HG02642 (cell line): ENCODE data around the gene PLCB1.

Experiments used
- ATAC-seq: cut with Tn5 transposase; IDR thresholded peaks from one replicate; pipeline ENCODE4 v1.9.1; 2021; ENCODE audit warnings: mild to moderate bottlenecking; ENCODE audit not compliant: unreplicated experiment, poor library complexity

The PLCB1 gene

DNA sequence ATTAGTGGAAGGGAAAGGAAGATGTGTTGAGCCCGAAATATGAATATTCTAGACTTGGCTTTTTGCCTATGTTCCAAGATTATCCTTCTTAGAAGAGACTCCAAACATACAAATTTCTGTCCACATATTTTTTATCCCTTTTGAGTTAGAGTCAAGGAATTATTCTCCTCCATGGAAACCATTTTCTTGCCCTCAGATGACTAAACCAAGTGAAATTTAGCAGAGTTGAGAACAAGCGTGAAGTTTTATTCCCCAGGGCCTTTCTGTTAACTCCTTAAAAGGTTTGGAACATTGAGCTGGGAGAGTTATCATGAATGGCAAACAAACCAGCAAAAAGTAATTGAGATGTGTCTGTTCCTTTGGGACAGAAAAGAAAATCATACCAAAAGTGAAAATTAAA, 650.7 kb downstream of the PLCB1 start:
- ATAC-seq = no peak

DNA sequence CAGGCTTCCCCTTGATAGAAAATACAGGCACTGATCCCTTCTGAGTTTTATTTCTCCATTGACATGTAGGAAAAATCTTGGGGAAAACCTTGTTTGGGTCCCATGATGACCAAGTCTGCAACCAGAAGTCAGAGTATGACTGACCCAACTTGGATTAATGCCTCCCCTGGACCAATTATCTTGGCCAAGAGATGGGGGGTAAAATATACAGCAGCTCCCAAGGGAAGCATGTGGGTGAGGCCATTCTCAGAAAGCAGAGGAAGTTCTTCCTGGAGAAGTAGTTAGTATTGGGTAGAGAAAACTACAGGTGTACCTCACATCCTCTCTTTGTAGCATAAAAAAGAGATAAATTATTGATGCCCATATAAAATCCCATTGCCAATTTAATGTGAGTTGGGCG, 651.7 kb downstream of the PLCB1 start:
- no peak for ATAC-seq

DNA sequence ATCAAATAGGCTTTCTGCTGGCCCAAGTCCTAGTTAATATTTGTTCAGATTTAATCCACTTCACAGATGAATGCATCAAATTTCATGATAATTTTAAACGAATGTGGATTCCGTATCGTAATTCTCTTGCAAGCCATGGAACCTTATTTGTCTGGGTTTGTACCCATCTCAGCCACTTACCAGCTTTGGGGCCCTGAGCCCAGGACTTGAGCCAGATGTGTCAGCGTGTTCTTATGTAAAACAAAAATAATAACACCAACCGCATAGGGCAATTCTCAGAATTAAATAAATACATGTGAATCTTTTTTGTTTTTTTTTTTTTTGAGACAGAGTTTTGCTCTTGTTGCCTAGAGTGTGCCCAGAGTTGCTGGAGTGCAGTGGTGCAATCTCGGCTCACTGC, 654.3 kb downstream of the PLCB1 start:
- no peak for ATAC-seq

DNA sequence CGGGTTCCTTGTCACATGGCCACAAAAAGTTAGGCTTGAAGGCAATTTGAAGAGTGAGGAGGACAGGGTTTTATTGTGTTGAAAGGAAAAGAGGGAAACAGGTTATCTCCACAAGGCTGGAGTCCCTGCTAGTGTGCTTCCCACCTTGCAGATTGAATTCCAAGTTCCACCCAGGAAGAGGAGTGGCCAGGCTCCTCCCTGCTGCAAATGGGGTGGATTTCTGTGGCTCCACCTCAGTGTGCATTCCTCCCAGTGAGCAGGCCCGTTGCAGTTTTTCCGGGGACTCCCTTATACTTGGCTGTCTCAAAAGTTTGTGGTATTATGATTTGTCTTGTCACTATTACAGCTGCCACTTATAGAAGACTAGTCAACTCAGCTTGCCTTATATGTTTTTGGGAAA, 655.0 kb downstream of the PLCB1 start:
- ATAC-seq = no peak

DNA sequence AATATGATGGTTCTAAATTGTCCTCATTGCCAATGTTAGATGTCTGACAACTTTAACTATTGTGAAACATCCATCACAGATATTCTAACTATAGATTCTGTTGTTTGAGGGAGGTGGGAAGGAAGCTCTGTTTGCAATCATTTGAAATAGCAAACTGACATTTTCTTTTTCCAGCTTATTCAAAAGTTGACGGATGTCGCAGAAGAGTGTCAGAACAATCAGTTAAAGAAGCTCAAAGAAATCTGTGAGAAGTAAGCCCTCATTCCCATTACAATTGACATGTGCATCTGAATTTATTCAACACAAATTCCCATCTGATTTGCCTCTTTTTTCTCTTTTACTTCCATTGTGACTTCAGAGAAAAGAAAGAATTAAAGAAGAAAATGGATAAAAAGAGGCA, 656.2 kb downstream of the PLCB1 start:
- no peak for ATAC-seq

DNA sequence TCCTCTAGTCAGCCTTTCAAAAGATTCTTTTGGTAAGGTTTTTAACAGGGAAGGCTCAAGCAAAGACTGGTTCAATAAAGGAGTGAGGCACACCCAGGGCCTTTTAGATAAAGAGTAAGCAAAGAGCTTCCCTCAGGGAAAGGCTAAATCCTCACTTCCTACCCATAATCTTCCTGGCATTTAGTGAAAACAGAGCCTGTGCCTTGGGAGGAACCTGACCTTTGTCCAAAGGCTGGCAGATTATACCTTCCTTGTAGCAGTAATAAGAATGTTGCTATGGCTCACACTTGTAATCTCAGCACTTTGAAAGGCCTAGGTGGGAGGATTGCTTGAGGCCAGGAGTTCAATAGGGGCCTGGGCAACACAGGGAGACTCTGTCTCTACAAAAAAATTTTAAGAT, 656.8 kb downstream of the PLCB1 start:
- no peak for ATAC-seq

DNA sequence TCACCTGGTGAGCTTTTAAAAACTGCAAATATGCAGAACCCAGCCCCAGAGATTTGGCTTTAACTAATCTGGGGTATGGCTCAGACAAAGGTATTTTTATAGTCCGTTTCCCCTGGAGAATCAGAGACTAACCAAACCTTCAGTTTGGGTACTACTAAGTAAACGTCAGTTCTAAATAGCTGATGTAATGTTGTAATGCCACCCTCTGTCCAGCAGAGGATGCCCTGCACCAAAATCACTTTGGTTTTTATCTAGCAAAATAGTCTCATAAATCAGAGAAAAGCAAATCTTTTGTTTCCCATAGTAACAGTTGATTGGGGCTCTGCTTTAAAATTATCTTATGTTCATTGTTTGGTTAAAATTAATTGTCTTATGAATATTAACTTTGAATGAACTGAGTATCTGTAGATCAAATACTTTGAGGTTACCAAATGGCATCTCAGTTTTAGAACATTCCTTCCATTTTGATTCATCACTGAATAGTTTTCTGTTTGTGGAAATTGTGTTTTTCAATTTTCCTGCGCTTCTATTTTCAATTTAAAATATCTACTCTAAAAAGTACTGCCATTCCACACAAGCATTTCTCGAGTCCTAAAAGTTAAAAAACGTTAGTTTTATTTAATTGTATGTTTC, 658.5 kb downstream of the PLCB1 start:
- ATAC-seq = no peak

DNA sequence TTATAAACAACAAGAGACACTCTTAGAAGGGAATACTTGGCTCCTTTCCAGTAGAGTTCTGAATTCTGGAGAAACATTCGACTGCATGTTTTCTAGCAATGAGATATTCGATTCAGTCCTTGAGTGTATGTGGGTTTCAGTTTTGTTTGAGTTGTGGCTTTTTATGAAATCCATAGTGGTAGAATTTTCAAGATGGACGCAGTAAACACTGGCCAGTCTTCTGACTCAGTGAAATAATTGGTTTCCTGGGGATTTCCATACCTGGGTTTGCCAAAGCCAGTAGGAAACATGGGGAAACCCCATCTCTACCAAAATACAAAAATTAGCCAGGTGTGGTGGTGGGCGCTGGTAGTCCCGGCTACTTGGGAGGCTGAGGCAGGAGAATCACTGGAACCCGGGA, 663.3 kb downstream of the PLCB1 start:
- ATAC-seq = no peak

DNA sequence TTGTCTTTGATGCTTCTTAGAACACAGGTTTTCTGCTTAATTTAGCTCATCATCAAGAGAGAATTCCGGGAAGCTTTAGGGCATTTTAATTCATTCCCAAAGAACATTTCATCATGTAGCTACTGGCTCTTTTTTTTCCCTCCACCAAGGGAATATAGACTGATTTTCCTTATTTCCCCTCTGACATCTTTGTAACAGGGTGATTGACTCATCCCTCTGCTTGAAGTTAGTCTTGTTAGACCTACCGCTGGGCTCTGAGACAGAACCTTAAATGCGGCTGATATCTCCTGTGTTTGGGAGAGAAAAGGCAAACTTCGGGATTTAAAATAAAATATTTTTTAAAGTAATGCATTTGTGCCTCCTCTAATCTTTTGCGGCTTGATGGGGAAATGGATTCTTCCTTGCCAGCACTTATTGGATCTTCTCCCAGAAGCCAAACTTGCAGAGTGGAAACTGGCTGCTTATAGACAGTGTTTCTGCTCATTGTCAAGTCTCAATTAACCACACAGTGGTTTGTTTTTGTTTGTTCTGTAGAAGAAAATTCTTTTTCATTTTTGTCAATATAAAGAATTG, 664.1 kb downstream of the PLCB1 start:
- no peak for ATAC-seq

DNA sequence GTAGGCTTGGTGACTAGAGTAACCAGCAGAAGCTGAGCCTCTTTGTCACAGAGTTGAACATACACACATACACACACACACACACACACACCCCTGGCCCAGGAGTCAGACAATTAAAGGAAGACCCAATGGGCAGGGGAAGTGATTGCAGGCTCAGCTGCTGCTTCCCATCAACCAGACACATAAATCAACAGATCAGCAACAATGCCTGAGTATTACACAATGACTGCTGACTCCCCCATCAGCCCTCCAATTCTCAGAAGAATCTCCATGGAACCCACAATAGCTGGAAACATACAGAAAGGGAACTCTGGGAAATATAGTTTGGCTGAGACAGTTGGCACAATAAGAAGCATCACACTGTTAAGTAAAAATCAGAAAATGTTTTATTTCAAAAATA, 666.4 kb downstream of the PLCB1 start:
- ATAC-seq = no peak

DNA sequence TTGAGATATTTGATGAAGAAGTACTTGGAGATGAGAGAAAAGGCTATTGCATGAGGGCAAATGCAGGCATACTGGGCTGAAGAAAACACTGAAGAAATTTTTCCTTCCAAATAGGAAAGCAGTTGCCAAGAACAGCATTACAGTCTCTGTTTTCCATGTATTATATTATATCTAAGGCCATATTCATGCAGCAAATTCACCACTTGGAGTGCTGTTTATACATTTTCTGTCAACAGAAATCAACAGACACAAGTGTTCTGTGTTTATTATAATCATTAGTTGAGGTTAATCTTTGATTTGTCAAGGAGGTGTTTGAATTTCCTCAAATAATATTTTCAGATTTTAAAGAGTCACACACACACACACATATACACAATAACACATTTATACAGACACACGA, 668.0 kb downstream of the PLCB1 start:
- ATAC-seq = no peak

DNA sequence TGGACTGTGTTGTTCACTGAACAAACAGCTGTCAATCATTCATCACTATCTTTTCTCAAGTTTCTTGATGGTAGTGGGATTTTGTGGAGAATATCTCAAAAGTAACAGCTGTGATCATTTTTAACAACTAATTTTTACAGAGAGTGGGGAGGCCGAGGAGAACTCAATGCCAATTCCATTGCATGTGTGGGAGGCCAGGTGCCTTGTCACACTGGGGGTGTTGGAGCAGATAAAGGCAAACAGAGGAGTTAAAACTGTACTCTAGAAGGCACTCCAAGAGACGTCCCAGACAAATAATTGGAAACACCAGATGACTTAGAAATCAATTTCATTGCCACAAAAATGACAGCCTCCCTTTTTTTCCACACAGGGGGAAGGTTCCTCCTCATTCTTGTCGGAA, 669.6 kb downstream of the PLCB1 start:
- ATAC-seq = no peak

DNA sequence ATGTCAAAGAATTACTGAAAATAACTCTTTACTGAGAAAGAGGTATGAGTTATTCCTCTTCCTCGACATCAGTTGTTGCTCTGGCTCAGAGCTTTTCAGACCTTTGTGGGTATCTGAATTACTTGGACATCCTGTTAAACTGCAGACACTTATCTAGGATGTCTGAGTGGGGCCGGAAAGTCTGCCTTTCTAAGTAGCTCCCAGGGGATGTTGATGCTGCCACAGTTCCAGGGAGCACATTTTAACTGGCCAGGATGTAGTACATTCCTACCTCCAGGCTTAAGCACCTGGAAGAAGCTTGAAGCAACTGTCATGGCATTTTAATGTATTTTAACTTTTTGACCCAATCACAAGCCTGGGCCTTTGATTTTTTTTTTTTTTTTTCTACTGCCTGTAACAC, 671.0 kb downstream of the PLCB1 start:
- no peak for ATAC-seq

DNA sequence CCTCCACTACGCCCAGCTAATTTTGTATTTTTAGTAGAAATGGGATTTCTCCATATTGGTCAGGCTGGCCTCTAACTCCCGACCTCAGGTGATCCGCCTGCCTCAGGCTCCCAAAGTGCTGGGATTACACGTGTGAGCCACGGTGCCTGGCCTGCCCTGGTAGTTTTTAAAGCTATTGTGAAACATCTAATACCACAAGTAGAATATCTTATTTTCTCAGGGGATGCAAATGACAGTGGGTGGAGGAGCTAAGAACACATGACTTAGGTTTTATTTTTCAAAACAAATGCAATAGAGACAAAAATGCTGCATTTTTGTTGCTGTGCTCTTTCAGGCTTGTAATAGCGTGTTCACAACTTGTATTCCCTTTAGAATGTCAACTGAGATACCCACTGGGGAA, 671.9 kb downstream of the PLCB1 start:
- no peak for ATAC-seq

DNA sequence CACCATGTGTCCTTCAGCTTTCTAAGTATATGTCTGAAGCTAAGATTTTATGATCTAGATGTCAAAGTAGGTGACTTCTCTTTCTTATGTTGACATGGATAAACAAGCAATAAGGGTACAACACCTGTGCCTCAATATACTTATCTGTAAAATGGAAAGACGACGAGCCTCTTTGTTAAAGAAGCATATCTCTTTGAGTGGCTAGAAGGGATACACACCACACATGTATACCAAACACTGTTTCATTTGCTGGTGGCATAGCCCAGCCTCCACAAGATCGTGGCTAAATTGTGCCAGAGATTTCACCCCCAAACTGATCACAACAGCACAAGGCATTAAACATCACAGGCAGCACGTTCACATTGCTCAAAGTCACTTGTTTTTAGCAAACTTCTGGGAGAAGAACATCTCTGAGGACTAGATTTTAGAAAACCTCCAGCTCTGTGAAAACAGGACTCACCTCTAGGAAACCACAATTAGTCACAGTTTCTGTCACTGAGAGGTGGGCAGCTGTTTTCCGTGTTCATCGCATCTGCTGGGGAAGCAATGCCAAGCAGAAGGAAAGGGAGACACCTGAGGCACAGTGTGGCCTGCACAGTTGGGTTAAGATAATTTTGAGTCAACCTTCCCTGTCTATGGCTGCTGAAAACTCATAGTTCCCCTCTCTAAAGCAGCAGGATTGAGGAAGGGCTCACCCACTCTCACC, 673.8 kb downstream of the PLCB1 start:
- no peak for ATAC-seq

DNA sequence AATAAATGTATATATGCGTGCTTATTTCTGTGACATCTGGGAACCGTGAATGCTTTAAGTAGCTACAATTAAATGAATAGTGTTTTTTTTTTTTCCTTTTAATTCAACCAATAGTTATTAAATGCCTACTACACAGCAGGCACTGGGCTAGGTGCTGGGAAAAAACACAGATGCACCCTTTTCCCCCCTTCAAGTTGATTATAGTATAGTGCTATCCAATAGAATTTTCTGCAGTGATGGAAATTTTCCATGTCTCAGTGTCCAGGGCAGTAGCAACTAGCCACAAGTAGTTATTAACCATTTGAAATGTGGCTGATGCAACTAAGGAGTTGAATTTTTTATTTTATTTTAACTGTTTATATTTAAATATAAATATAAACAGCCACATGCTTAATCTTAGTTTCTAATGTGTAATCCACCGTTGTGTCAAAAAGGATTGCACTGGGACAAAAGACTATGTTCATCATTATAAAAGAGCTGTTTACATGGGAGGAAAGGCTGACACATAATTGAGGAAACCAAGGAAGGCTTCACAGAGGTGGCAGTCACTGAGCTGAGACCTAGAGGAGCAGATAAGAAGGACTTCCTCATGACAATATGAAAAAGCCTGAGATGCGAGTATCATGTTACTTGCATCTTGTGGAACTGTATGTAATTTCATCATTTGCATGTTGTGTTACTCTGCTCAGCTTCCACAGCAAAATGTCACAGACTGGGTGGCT, 675.6 kb downstream of the PLCB1 start:
- no peak for ATAC-seq

DNA sequence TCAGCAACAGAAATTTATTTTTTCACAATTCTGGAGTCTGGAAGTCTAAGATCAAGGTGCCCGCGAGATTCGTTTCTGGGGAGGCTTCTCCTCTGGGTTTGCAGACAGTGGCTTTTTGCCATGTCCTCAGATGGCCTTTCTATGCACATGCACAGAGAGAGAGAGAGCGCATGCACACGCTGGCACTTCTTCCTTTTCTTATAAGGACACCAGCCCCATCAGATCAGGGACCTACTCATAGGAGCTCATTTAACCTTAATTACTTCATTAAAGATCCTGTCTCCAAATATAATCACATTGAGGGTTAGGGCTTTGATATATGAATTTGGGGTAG, 676.1 kb downstream of the PLCB1 start:
- no peak for ATAC-seq

DNA sequence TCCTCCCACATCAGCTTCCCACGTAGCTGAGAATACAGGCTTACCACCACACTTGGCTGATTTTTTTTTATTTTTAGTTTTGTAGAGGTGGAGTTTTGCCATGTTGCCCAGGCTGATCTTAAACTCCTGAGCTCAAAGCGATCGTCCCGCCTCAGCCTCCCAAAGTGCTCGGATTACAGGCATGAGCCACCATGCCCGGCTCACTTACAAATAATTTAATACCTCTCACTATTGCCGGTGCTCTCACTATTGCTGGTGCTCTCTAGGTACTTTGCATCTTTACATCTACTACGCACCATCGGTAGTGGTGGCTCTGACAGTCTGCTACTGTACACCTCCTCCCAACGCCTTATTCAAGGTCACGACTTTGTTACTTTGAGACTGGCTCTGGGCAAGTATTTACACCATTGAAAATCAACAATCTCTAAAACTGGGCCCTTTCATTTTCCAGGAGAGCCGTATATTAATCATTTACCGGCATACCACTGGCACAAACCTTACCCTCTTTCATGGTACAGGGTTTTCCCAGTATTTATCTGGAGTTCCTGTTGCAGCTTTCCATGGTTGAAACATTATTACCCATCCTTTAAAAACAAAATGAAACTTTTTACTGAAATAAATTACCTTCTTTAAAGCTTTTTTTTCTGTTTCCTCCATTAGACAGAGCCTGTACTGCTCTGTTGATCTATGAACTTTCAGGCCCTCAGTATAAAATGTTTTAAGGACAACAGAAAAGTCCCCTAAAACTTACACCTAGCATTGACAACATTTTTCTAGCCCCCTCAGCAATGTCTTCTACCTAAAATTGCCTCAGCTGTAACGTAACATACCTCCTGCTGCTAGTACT, 677.3 kb downstream of the PLCB1 start:
- no peak for ATAC-seq

DNA sequence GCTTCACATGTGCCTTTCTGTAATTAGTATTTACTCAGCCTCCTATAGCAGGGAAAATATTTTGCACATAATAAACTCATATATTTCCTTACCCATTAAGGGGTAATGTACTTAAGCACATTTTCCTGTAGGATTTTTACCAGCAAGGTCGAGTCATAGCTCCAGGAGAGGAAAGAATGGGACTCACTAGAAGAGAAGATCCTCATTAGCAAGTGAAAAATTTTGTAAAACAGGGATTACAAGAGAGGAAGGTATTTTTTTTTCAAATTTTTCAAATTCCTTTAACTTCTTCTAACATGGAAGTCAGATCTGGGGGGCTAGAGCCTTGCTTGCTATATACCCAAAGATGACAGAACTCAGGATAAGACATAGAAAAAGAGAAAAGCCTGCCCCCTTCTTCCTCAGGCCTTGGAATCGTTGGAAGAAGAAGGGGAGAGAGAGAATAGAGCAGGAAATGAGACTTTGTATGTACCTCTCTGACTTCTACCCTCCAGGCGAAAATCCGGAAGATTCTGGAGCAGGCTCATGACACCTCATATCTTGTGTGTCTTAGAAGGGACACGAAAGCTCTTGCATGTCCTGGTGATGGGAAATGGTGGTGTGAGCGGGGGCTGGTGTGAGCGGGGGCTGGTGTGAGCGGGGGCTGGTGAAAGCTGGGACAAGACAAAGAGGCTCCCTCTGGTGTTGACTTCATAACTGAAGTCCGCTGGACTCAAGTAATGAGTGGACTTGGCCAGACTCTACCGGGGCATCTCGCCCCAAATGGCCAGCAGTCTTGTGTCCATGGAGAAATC, 679.9 kb downstream of the PLCB1 start:
- ATAC-seq = no peak

DNA sequence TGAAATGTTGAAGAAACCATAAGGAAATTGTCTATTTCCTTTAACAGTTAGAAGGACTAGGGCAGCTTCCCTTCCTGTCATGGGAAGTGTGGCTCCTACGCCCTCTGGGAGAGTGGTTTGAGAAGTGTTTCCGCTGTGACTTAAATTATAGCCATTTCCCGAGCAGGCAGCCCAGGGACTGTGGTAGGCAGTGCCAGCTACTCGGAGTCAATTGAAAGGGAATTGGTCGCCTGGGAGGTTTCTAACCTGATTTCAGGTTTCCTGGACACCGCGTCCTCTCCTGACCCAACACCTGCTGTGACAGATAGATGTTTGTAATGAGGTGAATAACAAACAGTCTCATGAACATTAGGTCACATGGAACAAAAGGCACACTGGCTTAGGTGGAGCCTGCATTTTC, 680.8 kb downstream of the PLCB1 start:
- ATAC-seq = no peak
